GM21529 (cell line): Measurements from ENCODE around the gene PNLIPRP3.

Experiments
- ATAC-seq: cut with Tn5 transposase; IDR thresholded peaks from one replicate; pipeline ENCODE4 v1.9.1; 2021; ENCODE audit not compliant: unreplicated experiment

Gene PNLIPRP3

GRCh38 chr10:116444527-116445142, 17.0 kb downstream of the PNLIPRP3 start:
- peak; percentile 90 for ATAC-seq

GRCh38 chr10:116450861-116451260, 23.2 kb downstream of the PNLIPRP3 start:
- no peak for ATAC-seq

GRCh38 chr10:116451711-116452337, 24.2 kb downstream of the PNLIPRP3 start:
- no peak for ATAC-seq

GRCh38 chr10:116452338-116452720, 24.7 kb downstream of the PNLIPRP3 start:
- ATAC-seq, result no peak

- no peak for ATAC-seq
Measured at GRCh38 chr10:116457488-116457887, 29.8 kb downstream of the PNLIPRP3 start.

- ATAC-seq, result no peak
Measured at GRCh38 chr10:116460219-116460618, 32.6 kb downstream of the PNLIPRP3 start.

- ATAC-seq, result no peak
Measured at GRCh38 chr10:116461680-116462079, 34.0 kb downstream of the PNLIPRP3 start.

- no peak for ATAC-seq
Measured at GRCh38 chr10:116464257-116464656, 36.6 kb downstream of the PNLIPRP3 start.

- ATAC-seq, result no peak
Measured at GRCh38 chr10:116465546-116465945, 37.9 kb downstream of the PNLIPRP3 start.

GRCh38 chr10:116466715-116467422, 39.2 kb downstream of the PNLIPRP3 start:
- ATAC-seq, result no peak

GRCh38 chr10:116469437-116469836, 41.8 kb downstream of the PNLIPRP3 start:
- no peak for ATAC-seq

- no peak for ATAC-seq
Measured at GRCh38 chr10:116470071-116470470, 42.4 kb downstream of the PNLIPRP3 start.

- no peak for ATAC-seq
Measured at GRCh38 chr10:116470768-116471415, 43.2 kb downstream of the PNLIPRP3 start.

GRCh38 chr10:116472891-116473290, 45.2 kb downstream of the PNLIPRP3 start:
- no peak for ATAC-seq

GRCh38 chr10:116475866-116476265, 48.2 kb downstream of the PNLIPRP3 start:
- no peak for ATAC-seq

- no peak for ATAC-seq
Measured at GRCh38 chr10:116476461-116476860, 48.8 kb downstream of the PNLIPRP3 start.

GRCh38 chr10:116477986-116478664, 50.5 kb downstream of the PNLIPRP3 start:
- no peak for ATAC-seq

GRCh38 chr10:116486770-116487448, 59.3 kb downstream of the PNLIPRP3 start:
- no peak for ATAC-seq

GRCh38 chr10:116487522-116488430, 60.1 kb downstream of the PNLIPRP3 start:
- ATAC-seq, result no peak

GRCh38 chr10:116489460-116489859, 61.8 kb downstream of the PNLIPRP3 start:
- ATAC-seq, result no peak
